GM23248 (cell line): ENCODE data around the gene FKBP5. TPM values are rescaled to one million over a fixed set of nuclear protein-coding genes. Genes with fewer than 3 reads are reported as not detected.

Experiments
- DNase-seq: peaks from one replicate; pipeline ENCODE4 v3.0.0-alpha.2; 2015
- H2AFZ ChIP-seq: fragments of 200-600 bp; sonication (generic); 2 replicates; pipeline ENCODE4 v1.6.1; 2016; ENCODE audit warnings: antibody characterized with exemption
- H3F3A ChIP-seq: fragments of 200-600 bp; sonication (generic); 2 replicates; pipeline ENCODE4 v1.6.1; 2016; ENCODE audit warnings: mild to moderate bottlenecking, antibody characterized with exemption, mixed run types; ENCODE audit not compliant: insufficient read depth
- H3K27ac ChIP-seq: fragments of 200-600 bp; sonication (generic); 2 replicates; pipeline ENCODE4 v1.5.1; 2016; ENCODE audit warnings: mild to moderate bottlenecking
- H3K27me3 ChIP-seq: fragments of 200-600 bp; sonication (generic); replicated peaks from 2 replicates; pipeline ENCODE4 v1.6.1; 2016; ENCODE audit warnings: mild to moderate bottlenecking; ENCODE audit not compliant: insufficient read depth
- H3K36me3 ChIP-seq: fragments of 200-600 bp; sonication (generic); 2 replicates; pipeline ENCODE4 v1.6.1; 2016; ENCODE audit warnings: low read depth, mild to moderate bottlenecking
- H3K4me1 ChIP-seq: fragments of 200-600 bp; sonication (generic); 2 replicates; pipeline ENCODE4 v1.6.1; 2016; ENCODE audit warnings: mild to moderate bottlenecking; ENCODE audit not compliant: insufficient read depth
- H3K4me2 ChIP-seq: fragments of 200-600 bp; sonication (generic); one replicate; pipeline ENCODE4 v1.6.1; 2016; ENCODE audit warnings: mild to moderate bottlenecking; ENCODE audit not compliant: unreplicated experiment
- H3K4me3 ChIP-seq: fragments of 200-600 bp; sonication (generic); 2 replicates; pipeline ENCODE4 v1.5.1; 2016; ENCODE audit warnings: mild to moderate bottlenecking
- H3K79me2 ChIP-seq: fragments of 200-600 bp; sonication (generic); 2 replicates; pipeline ENCODE4 v1.6.1; 2016; ENCODE audit warnings: mild to moderate bottlenecking; ENCODE audit not compliant: insufficient read depth
- H3K9ac ChIP-seq: fragments of 200-600 bp; sonication (generic); 2 replicates; pipeline ENCODE4 v1.6.1; 2016; ENCODE audit warnings: mild to moderate bottlenecking
- H3K9me2 ChIP-seq: fragments of 200-600 bp; sonication (generic); 2 replicates; pipeline ENCODE4 v1.6.1; 2016; ENCODE audit warnings: mixed run types, mild to moderate bottlenecking, moderate library complexity; ENCODE audit not compliant: insufficient read depth
- H3K9me3 ChIP-seq: fragments of 200-600 bp; sonication (generic); one replicate; pipeline ENCODE4 v1.6.1; 2017; ENCODE audit warnings: low read depth
- H4K20me1 ChIP-seq: fragments of 200-600 bp; sonication (generic); 2 replicates; pipeline ENCODE4 v1.6.0; 2016; ENCODE audit not compliant: insufficient read depth
- EZH2 ChIP-seq: fragments of 200-600 bp; sonication (generic); IDR thresholded peaks from 2 replicates; pipeline ENCODE4 v1.6.1; 2018; ENCODE audit warnings: antibody characterized with exemption, mild to moderate bottlenecking; ENCODE audit not compliant: insufficient read depth, poor library complexity, severe bottlenecking
- EZH2phosphoT487 ChIP-seq: fragments of 200-600 bp; sonication (generic); IDR thresholded peaks from 2 replicates; pipeline ENCODE4 v1.6.1; 2018; ENCODE audit warnings: antibody characterized with exemption, moderate library complexity, mild to moderate bottlenecking, low read depth; ENCODE audit not compliant: insufficient read depth
- WGBS, 2 experiments: methylation state at CpG; one replicate each; pipeline ENCODE4 v1.1.6; 2015 to 2017; ENCODE audit warnings: low lambda C conversion rate in 2 of 2, low coverage in 1 of 2; ENCODE audit errors: missing lambda C conversion rate in 2 of 2; 5-methylcytosine and 5-hydroxymethylcytosine counted together
- in situ Hi-C: fragments of 300-500 bp; cut with MboI; formaldehyde crosslinking; loops from 2 replicates; pipeline ENCODE4 v1.15.0; 2020
- polyA plus RNA-seq: library from polyadenylated mRNA; unstranded; fragments of >200 nt; fragmentation: Nextera tagmentation; extraction: Ambion mirVana; gene quantifications from 2 replicates; pipeline ENCODE4 v1.2.1, GENCODE V29; 2016
- total RNA-seq: library from RNA; depleted of rRNA; stranded (reverse); fragments of >200 nt; shearing (Covaris generic); gene quantifications from 2 replicates; pipeline ENCODE4 v1.2.3, GENCODE V29; 2014; rRNA removed

The FKBP5 gene
- total RNA-seq: 1.9 and 3.6 TPM in 2 replicates
- 6.3 and 6.9 TPM in 2 replicates for polyA plus RNA-seq

DNA sequence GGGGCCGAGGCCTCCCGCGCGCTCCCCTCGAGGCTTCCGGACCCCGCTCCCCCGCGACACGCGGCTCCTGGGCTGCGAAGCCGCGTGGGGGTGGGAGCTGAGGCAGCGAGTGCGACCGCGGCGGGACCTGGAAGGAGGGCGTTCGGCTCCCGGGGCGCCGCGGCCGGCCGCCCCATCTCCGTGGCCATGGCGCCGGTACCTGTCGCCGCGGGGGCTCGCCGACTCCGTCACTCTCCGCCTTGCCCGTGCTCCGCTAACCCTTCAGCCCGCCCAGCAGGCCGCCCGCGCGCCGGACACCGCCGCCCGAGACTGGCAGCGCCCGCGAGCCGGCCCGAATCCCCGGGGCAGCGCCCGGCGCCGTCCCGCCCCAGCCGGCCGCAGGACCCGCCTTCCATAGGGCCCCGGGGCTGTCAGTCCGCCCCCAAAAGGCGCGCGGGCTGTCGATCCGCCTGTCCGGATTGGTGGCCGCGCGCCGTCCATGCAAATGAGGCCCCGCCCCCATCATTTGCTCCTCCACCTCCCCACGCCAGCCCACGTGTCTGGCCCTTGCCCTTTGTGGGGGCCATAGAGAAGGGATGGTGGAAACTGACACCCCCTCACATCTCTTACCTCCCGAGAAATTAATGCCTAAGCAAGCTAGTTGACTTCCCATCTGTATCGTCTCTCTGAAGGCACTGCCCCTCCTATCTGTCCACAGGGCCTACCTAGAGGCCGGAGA is at the start of gene FKBP5:
FKBP5 (minus strand) TSS at position 311 of the 718 bp plus-strand sequence. CDS start 46,091 bp downstream, outside the sequence.
- H3F3A ChIP-seq: 0 out of 2 replicates have a peak, but pooled peaks cover 11% of the 10 kb centered on the region
- peak within 1 kb of the TSS; percentile 78 for H2AFZ ChIP-seq
- H3K79me2 ChIP-seq: peaks cover 34% of the 10 kb centered on the region
- no peaks in the 10 kb centered on the region for H4K20me1 ChIP-seq
- H3K9me3 ChIP-seq: no peaks in the 10 kb centered on the region
- H3K4me3 ChIP-seq: peak within 1 kb of the TSS; percentile 83
- no peaks in the 10 kb centered on the region for H3K9me2 ChIP-seq
- peaks cover 11% of the 10 kb centered on the region for H3K4me1 ChIP-seq
- H3K36me3 ChIP-seq: no peaks in the 10 kb centered on the region
- peak within 1 kb of the TSS; percentile 76 for H3K9ac ChIP-seq
- peak; percentile 97 for DNase-seq
- H3K27ac ChIP-seq: no peak within 1 kb of the TSS
- H3K4me2 ChIP-seq: peak within 1 kb of the TSS; percentile 78
- no peak for TF ChIP-seq EZH2phosphoT487
- no peak for TF ChIP-seq EZH2
- 7 to 25% methylated on average over 8 to 28 of the region's 80 CpGs for WGBS, 2 experiments
- in situ Hi-C loops: no loop called here
- no peaks in the 10 kb centered on the region for H3K27me3 ChIP-seq

DNA sequence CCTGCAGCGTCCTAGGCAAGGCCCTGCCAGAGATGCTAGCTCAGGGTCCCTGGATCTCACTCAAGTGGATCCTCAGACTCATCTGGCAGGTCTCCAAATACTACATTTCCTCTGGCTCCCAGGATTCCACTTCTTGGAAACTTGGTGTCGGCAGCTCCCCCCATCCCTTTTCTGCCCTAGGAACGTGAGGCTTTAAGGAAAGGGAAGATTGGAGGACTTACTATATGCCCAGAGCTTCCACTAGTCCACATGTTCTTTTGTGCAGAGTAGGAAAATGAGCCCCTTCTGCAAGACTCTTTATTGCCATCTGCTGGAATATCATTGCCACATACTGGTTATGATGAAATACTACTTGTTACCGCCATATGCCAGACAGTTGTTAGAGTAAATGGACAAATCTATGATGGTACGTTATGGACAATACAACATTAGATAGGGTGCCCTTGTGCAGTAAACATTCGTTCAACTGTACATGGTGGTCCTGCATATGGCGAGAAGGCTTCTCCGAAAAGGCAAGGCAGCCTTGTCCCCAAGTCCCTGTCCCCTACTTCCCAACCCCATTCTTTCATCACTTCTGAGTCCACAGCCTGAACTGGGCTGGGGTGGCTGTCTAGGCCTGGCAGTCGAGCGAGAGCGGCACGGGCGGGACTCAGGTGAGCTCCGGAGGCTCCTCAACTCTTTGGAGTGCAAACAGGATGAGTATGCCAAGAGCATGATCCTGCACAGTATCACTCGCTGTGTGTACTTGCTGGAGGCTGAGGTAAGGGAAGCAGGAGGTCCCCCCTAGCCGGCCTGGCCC is 48.9 kb upstream of the FKBP5 start:
- Histone ChIP-seq H3K4me3 (no peak overlapping the region), H3K4me1 (peaks cover 3% of the 10 kb centered on the region; the same call in 1 of the 2 replicates), H3K9me2 (no peaks in the 10 kb centered on the region), H3K27me3 (no peaks in the 10 kb centered on the region), H3K36me3 (no peaks in the 10 kb centered on the region), H2AFZ (no peak overlapping the region; the same call in 1 of the 2 replicates), H3F3A (no peaks in the 10 kb centered on the region), H3K9me3 (no peaks in the 10 kb centered on the region), H3K9ac (no peak overlapping the region), H3K27ac (no peak overlapping the region), H3K79me2 (no peaks in the 10 kb centered on the region), H3K4me2 (no peak overlapping the region), H4K20me1 (no peaks in the 10 kb centered on the region)
- in situ Hi-C loops: loop anchor here (5.0 to 25.0 kb wide), 2 partner anchors 155 to 425 kb away; no protein-coding TSS in a partner anchor
- DNase-seq: peak; percentile 86
- TF ChIP-seq EZH2: no peak
- TF ChIP-seq EZH2phosphoT487: no peak
- 42 to 43% methylated on average over 14 to 15 of the region's 16 CpGs for WGBS, 2 experiments

DNA sequence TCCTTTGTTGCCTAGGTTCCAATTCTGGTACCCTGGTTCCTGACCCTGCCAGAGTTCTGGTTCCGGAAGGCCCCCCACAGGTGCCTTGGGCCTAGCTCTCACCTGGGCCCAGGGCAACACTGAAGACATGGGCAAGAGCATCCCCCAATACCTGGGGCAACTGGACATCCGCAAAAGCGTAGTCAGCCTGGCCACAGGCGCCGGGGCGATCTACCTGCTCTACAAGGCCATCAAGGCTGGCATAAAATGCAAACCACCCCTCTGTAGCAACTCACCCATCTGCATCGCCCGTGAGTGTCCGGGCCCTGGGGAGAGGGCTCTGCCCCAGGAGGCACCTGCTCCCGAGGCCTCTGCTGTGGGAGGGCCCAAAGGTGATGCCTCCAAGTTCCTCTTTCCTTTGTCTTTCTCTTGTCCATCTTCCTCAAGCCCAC is 48.3 kb upstream of the FKBP5 start, which contains the start of gene ARMC12:
ARMC12 (plus strand) TSS at position 51 of the 431 bp plus-strand sequence; CDS start at position 128, 77 bp downstream.
- 87 to 94% methylated on average over 10 of the region's 10 CpGs for WGBS, 2 experiments
- in situ Hi-C loops: loop anchor here (5.0 to 25.0 kb wide), 2 partner anchors 155 to 425 kb away; no protein-coding TSS in a partner anchor

More for the DNA sequence above, 48.3 kb upstream of the FKBP5 start, which contains the start of gene ARMC12:
- H3K27me3 ChIP-seq: no peaks in the 10 kb centered on the region
- no peak within 1 kb of the TSS; the same call in 1 of the 2 replicates for H2AFZ ChIP-seq
- no peaks in the 10 kb centered on the region for H3K9me3 ChIP-seq
- no peak for DNase-seq
- no peak for TF ChIP-seq EZH2phosphoT487
- no peak for TF ChIP-seq EZH2
- H3K79me2 ChIP-seq: no peaks in the 10 kb centered on the region
- no peaks in the 10 kb centered on the region for H4K20me1 ChIP-seq
- peaks cover 6% of the 10 kb centered on the region; the same call in 1 of the 2 replicates for H3K4me1 ChIP-seq
- H3K9ac ChIP-seq: no peak within 1 kb of the TSS
- no peaks in the 10 kb centered on the region for H3K9me2 ChIP-seq
- H3K4me2 ChIP-seq: no peak within 1 kb of the TSS
- H3K36me3 ChIP-seq: no peaks in the 10 kb centered on the region
- H3K27ac ChIP-seq: no peak within 1 kb of the TSS
- H3F3A ChIP-seq: no peaks in the 10 kb centered on the region
- no peak within 1 kb of the TSS for H3K4me3 ChIP-seq
